GM12878 (cell line): ENCODE results near the gene PRDM15. TPM values are rescaled to one million over a fixed set of nuclear protein-coding genes. Genes with fewer than 3 reads are reported as not detected.

Experiments used
- BRCA1 ChIP-seq: IDR thresholded peaks from 2 replicates; pipeline ENCODE4 v1.6.1; 2011; ENCODE audit warnings: low read depth, low read length, improper control_type of control experiment
- CHD2 ChIP-seq: IDR thresholded peaks from 2 replicates; pipeline ENCODE4 v1.6.1; 2011; ENCODE audit warnings: low read depth, low read length, improper control_type of control experiment, borderline replicate concordance
- ESRRA ChIP-seq: IDR thresholded peaks from 2 replicates; pipeline ENCODE4 v1.6.1; 2012; ENCODE audit warnings: mild to moderate bottlenecking, low read length, improper control_type of control experiment
- ETV6 ChIP-seq, 2 experiments: fragments of 450-650 bp in 1 of 2; IDR thresholded peaks in 1 of 2; conservative IDR thresholded peaks in 1 of 2; 2 replicates each; pipeline ENCODE4 v1.6.1; 2014; ENCODE audit warnings: antibody characterized with exemption in 1 of 2, borderline replicate concordance in 1 of 2, low read depth in 1 of 2, mild to moderate bottlenecking in 1 of 2, moderate library complexity in 1 of 2
- RUNX3 ChIP-seq: IDR thresholded peaks from 2 replicates; pipeline ENCODE4 v1.6.1; 2012; ENCODE audit warnings: low read length, inconsistent platforms
- SMARCA5 ChIP-seq: fragments of 450-650 bp; IDR thresholded peaks from 2 replicates; pipeline ENCODE4 v1.6.1; 2017; ENCODE audit warnings: mild to moderate bottlenecking
- SP1 ChIP-seq: IDR thresholded peaks from one replicate; pipeline ENCODE4 v1.6.1; 2011; ENCODE audit warnings: low read depth, low read length
- SPI1 ChIP-seq: IDR thresholded peaks from 2 replicates; pipeline ENCODE4 v1.6.1; 2011; ENCODE audit warnings: low read depth, mild to moderate bottlenecking, low read length, moderate library complexity, borderline replicate concordance; ENCODE audit not compliant: insufficient read depth
- TCF7 ChIP-seq: IDR thresholded peaks from 2 replicates; pipeline ENCODE4 v1.6.1; 2014; ENCODE audit warnings: antibody characterized with exemption, borderline replicate concordance
- polyA plus RNA-seq, 11 experiments: library from polyadenylated mRNA; depleted of rRNA in 4 of 11; unstranded in 6 of 11; stranded (reverse) in 5 of 11; fragments of >200 nt; fragmentation: Nextera tagmentation in 4 of 11; fragmentation: Illumina TruSeq in 1 of 11; extraction: Ambion mirVana in 4 of 11; extraction: Trizol in 1 of 11; gene quantifications; 1 replicate in 1 of 11; 2 replicates in 10 of 11; pipeline versions ENCODE4 v1.2.1 to v1.2.3, GENCODE V29; 2011 to 2016; ENCODE audit warnings: inconsistent platforms in 2 of 11, missing spikeins in 2 of 11, low read depth in 1 of 11
- total RNA-seq, 4 experiments: library from RNA; depleted of rRNA in 3 of 4; stranded (reverse); fragments of >200 nt in 3 of 4; fragmentation: Illumina TruSeq in 1 of 4; extraction: Trizol in 1 of 4; gene quantifications; 2 replicates each; pipeline versions ENCODE4 v1.2.1 to v1.2.3, GENCODE V29; 2013 to 2021
- TF ChIP-seq, protein P1 (sequence below): IDR thresholded peaks from 2 replicates; pipeline ENCODE4 v1.6.1; 2012; ENCODE audit warnings: improper control_type of control experiment, low read depth, low read length; ENCODE audit not compliant: insufficient replicate concordance
- TF ChIP-seq, protein P2 (sequence below): fragments of 450-650 bp; IDR thresholded peaks from 2 replicates; pipeline ENCODE4 v1.6.1; 2017; ENCODE audit warnings: antibody characterized with exemption, mild to moderate bottlenecking, moderate library complexity
- TF ChIP-seq, protein P3 (sequence below): fragments of 450-650 bp; IDR thresholded peaks from 2 replicates; pipeline ENCODE4 v1.6.1; 2018; ENCODE audit warnings: borderline replicate concordance, mild to moderate bottlenecking; ENCODE audit not compliant: partially characterized antibody
- TF ChIP-seq, protein P4 (sequence below): fragments of 450-650 bp; IDR thresholded peaks from 2 replicates; pipeline ENCODE4 v1.6.1; 2016; ENCODE audit warnings: mild to moderate bottlenecking
- TF ChIP-seq, protein P5 (sequence below): fragments of 150-350 bp; IDR thresholded peaks from 2 replicates; pipeline ENCODE4 v1.6.1; 2014; ENCODE audit warnings: mild to moderate bottlenecking, low read depth, low read length

PRDM15 gene
- total and polyA plus RNA-seq, 10 of the 15 experiments (the other 5 are each of a cell fraction or from before 2014, with no cell fraction given), result 2.2 to 16.0 (median 8.6) TPM

DNA sequence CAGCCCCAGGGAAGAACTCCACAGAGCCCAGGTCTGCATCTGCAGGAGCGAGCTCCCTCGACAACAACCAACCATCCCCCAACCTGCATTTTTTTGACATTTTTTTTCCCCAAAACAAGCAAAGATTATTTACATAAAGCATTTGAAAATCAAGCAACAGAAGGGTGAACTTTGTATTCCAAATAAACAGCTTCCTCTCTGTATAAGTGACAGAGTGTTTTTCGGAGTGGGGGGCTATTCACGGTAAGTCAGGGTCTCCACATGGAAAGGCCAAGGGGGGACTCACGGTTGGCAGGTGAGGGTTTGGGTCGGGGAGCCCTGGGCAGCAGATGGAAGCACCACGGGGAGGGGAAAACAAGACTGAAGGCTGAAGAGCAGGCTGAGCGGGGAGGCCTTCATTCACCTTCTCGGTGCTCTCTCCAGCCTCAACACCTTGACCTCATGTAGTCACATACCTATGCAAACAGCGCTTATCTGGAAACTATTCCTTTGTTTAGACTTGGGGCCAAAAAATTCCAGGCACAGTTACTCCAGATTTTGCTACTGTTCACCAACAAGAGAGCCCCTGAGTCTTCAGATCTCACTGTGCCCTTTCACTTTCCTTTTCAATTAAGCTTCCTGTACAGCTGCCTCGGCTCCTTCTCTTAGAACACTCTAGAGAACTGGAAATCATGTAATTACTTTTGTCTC is 47.1 kb upstream of the PRDM15 start (continued):
- TF ChIP-seq SPI1, result no peak
- TF ChIP-seq SMARCA5, result 0 out of 2 replicates have a peak, but pooled peaks have one; percentile 13
- no peak for TF ChIP-seq TCF7
- TF ChIP-seq, protein P1, sequence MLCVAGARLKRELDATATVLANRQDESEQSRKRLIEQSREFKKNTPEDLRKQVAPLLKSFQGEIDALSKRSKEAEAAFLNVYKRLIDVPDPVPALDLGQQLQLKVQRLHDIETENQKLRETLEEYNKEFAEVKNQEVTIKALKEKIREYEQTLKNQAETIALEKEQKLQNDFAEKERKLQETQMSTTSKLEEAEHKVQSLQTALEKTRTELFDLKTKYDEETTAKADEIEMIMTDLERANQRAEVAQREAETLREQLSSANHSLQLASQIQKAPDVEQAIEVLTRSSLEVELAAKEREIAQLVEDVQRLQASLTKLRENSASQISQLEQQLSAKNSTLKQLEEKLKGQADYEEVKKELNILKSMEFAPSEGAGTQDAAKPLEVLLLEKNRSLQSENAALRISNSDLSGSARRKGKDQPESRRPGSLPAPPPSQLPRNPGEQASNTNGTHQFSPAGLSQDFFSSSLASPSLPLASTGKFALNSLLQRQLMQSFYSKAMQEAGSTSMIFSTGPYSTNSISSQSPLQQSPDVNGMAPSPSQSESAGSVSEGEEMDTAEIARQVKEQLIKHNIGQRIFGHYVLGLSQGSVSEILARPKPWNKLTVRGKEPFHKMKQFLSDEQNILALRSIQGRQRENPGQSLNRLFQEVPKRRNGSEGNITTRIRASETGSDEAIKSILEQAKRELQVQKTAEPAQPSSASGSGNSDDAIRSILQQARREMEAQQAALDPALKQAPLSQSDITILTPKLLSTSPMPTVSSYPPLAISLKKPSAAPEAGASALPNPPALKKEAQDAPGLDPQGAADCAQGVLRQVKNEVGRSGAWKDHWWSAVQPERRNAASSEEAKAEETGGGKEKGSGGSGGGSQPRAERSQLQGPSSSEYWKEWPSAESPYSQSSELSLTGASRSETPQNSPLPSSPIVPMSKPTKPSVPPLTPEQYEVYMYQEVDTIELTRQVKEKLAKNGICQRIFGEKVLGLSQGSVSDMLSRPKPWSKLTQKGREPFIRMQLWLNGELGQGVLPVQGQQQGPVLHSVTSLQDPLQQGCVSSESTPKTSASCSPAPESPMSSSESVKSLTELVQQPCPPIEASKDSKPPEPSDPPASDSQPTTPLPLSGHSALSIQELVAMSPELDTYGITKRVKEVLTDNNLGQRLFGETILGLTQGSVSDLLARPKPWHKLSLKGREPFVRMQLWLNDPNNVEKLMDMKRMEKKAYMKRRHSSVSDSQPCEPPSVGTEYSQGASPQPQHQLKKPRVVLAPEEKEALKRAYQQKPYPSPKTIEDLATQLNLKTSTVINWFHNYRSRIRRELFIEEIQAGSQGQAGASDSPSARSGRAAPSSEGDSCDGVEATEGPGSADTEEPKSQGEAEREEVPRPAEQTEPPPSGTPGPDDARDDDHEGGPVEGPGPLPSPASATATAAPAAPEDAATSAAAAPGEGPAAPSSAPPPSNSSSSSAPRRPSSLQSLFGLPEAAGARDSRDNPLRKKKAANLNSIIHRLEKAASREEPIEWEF, result no peak
- TF ChIP-seq SP1, result peak; percentile 53
- TF ChIP-seq, protein P2, sequence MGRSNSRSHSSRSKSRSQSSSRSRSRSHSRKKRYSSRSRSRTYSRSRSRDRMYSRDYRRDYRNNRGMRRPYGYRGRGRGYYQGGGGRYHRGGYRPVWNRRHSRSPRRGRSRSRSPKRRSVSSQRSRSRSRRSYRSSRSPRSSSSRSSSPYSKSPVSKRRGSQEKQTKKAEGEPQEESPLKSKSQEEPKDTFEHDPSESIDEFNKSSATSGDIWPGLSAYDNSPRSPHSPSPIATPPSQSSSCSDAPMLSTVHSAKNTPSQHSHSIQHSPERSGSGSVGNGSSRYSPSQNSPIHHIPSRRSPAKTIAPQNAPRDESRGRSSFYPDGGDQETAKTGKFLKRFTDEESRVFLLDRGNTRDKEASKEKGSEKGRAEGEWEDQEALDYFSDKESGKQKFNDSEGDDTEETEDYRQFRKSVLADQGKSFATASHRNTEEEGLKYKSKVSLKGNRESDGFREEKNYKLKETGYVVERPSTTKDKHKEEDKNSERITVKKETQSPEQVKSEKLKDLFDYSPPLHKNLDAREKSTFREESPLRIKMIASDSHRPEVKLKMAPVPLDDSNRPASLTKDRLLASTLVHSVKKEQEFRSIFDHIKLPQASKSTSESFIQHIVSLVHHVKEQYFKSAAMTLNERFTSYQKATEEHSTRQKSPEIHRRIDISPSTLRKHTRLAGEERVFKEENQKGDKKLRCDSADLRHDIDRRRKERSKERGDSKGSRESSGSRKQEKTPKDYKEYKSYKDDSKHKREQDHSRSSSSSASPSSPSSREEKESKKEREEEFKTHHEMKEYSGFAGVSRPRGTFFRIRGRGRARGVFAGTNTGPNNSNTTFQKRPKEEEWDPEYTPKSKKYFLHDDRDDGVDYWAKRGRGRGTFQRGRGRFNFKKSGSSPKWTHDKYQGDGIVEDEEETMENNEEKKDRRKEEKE, result no peak
- TF ChIP-seq, protein P3, sequence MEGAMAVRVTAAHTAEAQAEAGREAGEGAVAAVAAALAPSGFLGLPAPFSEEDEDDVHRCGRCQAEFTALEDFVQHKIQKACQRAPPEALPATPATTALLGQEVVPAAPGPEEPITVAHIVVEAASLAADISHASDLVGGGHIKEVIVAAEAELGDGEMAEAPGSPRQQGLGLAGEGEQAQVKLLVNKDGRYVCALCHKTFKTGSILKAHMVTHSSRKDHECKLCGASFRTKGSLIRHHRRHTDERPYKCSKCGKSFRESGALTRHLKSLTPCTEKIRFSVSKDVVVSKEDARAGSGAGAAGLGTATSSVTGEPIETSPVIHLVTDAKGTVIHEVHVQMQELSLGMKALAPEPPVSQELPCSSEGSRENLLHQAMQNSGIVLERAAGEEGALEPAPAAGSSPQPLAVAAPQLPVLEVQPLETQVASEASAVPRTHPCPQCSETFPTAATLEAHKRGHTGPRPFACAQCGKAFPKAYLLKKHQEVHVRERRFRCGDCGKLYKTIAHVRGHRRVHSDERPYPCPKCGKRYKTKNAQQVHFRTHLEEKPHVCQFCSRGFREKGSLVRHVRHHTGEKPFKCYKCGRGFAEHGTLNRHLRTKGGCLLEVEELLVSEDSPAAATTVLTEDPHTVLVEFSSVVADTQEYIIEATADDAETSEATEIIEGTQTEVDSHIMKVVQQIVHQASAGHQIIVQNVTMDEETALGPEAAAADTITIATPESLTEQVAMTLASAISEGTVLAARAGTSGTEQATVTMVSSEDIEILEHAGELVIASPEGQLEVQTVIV, result no peak
- TF ChIP-seq, protein P4, sequence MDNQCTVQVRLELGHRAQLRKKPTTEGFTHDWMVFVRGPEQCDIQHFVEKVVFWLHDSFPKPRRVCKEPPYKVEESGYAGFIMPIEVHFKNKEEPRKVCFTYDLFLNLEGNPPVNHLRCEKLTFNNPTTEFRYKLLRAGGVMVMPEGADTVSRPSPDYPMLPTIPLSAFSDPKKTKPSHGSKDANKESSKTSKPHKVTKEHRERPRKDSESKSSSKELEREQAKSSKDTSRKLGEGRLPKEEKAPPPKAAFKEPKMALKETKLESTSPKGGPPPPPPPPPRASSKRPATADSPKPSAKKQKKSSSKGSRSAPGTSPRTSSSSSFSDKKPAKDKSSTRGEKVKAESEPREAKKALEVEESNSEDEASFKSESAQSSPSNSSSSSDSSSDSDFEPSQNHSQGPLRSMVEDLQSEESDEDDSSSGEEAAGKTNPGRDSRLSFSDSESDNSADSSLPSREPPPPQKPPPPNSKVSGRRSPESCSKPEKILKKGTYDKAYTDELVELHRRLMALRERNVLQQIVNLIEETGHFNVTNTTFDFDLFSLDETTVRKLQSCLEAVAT, result peak; percentile 83
- TF ChIP-seq BRCA1, result no peak
- TF ChIP-seq CHD2, result no peak
- TF ChIP-seq RUNX3, result peak; percentile 3; the same call in 1 of the 2 replicates
- TF ChIP-seq ESRRA, result no peak
- TF ChIP-seq, protein P5, sequence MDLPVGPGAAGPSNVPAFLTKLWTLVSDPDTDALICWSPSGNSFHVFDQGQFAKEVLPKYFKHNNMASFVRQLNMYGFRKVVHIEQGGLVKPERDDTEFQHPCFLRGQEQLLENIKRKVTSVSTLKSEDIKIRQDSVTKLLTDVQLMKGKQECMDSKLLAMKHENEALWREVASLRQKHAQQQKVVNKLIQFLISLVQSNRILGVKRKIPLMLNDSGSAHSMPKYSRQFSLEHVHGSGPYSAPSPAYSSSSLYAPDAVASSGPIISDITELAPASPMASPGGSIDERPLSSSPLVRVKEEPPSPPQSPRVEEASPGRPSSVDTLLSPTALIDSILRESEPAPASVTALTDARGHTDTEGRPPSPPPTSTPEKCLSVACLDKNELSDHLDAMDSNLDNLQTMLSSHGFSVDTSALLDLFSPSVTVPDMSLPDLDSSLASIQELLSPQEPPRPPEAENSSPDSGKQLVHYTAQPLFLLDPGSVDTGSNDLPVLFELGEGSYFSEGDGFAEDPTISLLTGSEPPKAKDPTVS, result no peak
- no peak for TF ChIP-seq ETV6 (conservative IDR thresholded peaks at IDR 0.05 in 1 of 2, IDR thresholded peaks at IDR 0.05 in 1 of 2; ENCODE audit: borderline replicate concordance in 1 of 2, low read depth in 1 of 2)
